ENCODE data around the gene PRXL2A. TPM values are rescaled to one million over a fixed set of nuclear protein-coding genes. Genes with fewer than 3 reads are reported as not detected.

PRXL2A gene
- total RNA-seq, 1 donor, result 5.1 TPM

- H3K36me3 ChIP-seq (ENCODE audit: insufficient read depth, low read length), result no peaks in the 10 kb centered on the region
- H4K20me1 ChIP-seq (ENCODE audit: insufficient read depth, low read length), result peaks cover 21% of the 10 kb centered on the region
- H3K4me2 ChIP-seq (ENCODE audit: insufficient read depth, low read length), result peak overlapping the region; percentile 52
- no peaks in the 10 kb centered on the region for H3K27me3 ChIP-seq (ENCODE audit: insufficient read depth, low read length)
- H3K27ac ChIP-seq (ENCODE audit: low read depth, low read length), result peak overlapping the region; percentile 17
- H3K79me2 ChIP-seq (ENCODE audit: insufficient read depth, low read length), result peaks cover 87% of the 10 kb centered on the region
- H3K4me1 ChIP-seq (ENCODE audit: insufficient read depth, low read length), result peaks cover 55% of the 10 kb centered on the region
- no peak overlapping the region for H3K4me3 ChIP-seq (ENCODE audit: insufficient read depth, low read length)
- H2AFZ ChIP-seq (ENCODE audit: low read length), result peak overlapping the region; percentile 23
- peak; percentile 68 for DNase-seq (ENCODE audit: insufficient read length, low spot score, missing footprints)
- TF ChIP-seq, protein P1, sequence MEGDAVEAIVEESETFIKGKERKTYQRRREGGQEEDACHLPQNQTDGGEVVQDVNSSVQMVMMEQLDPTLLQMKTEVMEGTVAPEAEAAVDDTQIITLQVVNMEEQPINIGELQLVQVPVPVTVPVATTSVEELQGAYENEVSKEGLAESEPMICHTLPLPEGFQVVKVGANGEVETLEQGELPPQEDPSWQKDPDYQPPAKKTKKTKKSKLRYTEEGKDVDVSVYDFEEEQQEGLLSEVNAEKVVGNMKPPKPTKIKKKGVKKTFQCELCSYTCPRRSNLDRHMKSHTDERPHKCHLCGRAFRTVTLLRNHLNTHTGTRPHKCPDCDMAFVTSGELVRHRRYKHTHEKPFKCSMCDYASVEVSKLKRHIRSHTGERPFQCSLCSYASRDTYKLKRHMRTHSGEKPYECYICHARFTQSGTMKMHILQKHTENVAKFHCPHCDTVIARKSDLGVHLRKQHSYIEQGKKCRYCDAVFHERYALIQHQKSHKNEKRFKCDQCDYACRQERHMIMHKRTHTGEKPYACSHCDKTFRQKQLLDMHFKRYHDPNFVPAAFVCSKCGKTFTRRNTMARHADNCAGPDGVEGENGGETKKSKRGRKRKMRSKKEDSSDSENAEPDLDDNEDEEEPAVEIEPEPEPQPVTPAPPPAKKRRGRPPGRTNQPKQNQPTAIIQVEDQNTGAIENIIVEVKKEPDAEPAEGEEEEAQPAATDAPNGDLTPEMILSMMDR (IDR thresholded peaks at IDR 0.05; ENCODE audit: extremely low read depth, low read depth, low read length), result no peak
- H3K9me3 ChIP-seq (ENCODE audit: low read depth, low read length), result no peaks in the 10 kb centered on the region
Observed at GRCh38 chr10:80462299-80462980, 54.1 kb downstream of the PRXL2A start.

- Histone ChIP-seq H4K20me1 (ENCODE audit: insufficient read depth, low read length) (peaks cover 19% of the 10 kb centered on the region), H2AFZ (ENCODE audit: low read length) (peak overlapping the region; percentile 23), H3K4me2 (ENCODE audit: insufficient read depth, low read length) (peak overlapping the region; percentile 52), H3K27me3 (ENCODE audit: insufficient read depth, low read length) (no peaks in the 10 kb centered on the region), H3K4me3 (ENCODE audit: insufficient read depth, low read length) (no peak overlapping the region), H3K27ac (ENCODE audit: low read depth, low read length) (peak overlapping the region; percentile 17), H3K79me2 (ENCODE audit: insufficient read depth, low read length) (peaks cover 87% of the 10 kb centered on the region), H3K4me1 (ENCODE audit: insufficient read depth, low read length) (peaks cover 55% of the 10 kb centered on the region), H3K9me3 (ENCODE audit: low read depth, low read length) (no peaks in the 10 kb centered on the region), H3K36me3 (ENCODE audit: insufficient read depth, low read length) (no peaks in the 10 kb centered on the region)
- peak; percentile 82 for DNase-seq (ENCODE audit: insufficient read length, low spot score, missing footprints)
- TF ChIP-seq, protein P1 (IDR thresholded peaks at IDR 0.05; ENCODE audit: extremely low read depth, low read depth, low read length), result no peak
Observed at GRCh38 chr10:80462981-80463741, 54.8 kb downstream of the PRXL2A start.

DNA sequence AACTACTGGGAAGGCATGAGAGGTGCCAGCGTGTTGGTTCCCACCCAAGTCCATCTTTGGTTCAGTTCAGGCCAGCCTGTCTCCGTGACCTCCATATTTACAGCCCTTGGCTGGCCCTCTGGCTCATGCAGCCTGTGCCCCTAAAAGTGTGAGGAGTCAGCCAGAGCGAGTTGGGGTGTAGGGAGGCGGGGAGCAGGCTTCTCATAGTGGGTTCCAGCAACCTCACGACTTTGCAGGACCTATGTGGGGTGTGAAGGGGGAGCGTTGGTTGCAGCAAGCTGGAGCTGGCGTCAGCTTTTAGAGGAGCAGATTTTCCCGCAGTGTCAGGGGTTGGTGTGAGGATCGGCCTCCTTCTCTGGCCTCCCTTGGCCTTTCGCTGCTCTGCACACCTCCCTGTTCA, 55.5 kb downstream of the PRXL2A start:
- H3K4me1 ChIP-seq (ENCODE audit: insufficient read depth, low read length), result peaks cover 50% of the 10 kb centered on the region
- no peaks in the 10 kb centered on the region for H3K27me3 ChIP-seq (ENCODE audit: insufficient read depth, low read length)
- peaks cover 87% of the 10 kb centered on the region for H3K79me2 ChIP-seq (ENCODE audit: insufficient read depth, low read length)
- no peaks in the 10 kb centered on the region for H3K36me3 ChIP-seq (ENCODE audit: insufficient read depth, low read length)
- H3K27ac ChIP-seq (ENCODE audit: low read depth, low read length), result no peak overlapping the region
- no peak overlapping the region for H3K4me2 ChIP-seq (ENCODE audit: insufficient read depth, low read length)
- H2AFZ ChIP-seq (ENCODE audit: low read length), result no peak overlapping the region
- no peak overlapping the region for H3K4me3 ChIP-seq (ENCODE audit: insufficient read depth, low read length)
- peaks cover 16% of the 10 kb centered on the region for H4K20me1 ChIP-seq (ENCODE audit: insufficient read depth, low read length)
- H3K9me3 ChIP-seq (ENCODE audit: low read depth, low read length), result no peaks in the 10 kb centered on the region
- TF ChIP-seq, protein P1 (IDR thresholded peaks at IDR 0.05; ENCODE audit: extremely low read depth, low read depth, low read length), result no peak
- no peak for DNase-seq (ENCODE audit: insufficient read length, low spot score, missing footprints)
